HG03571 (cell line): ENCODE measurements around the gene CFAP46.
"Not testable (repeated sequence)": the region's sequence is repeated elsewhere in the genome, so short reads cannot be mapped to it uniquely, and the experiment has no call there.

Experiments used
- ATAC-seq: cut with Tn5 transposase; IDR thresholded peaks from one replicate; pipeline ENCODE4 v1.9.1; 2021; ENCODE audit not compliant: unreplicated experiment

CFAP46 gene

DNA sequence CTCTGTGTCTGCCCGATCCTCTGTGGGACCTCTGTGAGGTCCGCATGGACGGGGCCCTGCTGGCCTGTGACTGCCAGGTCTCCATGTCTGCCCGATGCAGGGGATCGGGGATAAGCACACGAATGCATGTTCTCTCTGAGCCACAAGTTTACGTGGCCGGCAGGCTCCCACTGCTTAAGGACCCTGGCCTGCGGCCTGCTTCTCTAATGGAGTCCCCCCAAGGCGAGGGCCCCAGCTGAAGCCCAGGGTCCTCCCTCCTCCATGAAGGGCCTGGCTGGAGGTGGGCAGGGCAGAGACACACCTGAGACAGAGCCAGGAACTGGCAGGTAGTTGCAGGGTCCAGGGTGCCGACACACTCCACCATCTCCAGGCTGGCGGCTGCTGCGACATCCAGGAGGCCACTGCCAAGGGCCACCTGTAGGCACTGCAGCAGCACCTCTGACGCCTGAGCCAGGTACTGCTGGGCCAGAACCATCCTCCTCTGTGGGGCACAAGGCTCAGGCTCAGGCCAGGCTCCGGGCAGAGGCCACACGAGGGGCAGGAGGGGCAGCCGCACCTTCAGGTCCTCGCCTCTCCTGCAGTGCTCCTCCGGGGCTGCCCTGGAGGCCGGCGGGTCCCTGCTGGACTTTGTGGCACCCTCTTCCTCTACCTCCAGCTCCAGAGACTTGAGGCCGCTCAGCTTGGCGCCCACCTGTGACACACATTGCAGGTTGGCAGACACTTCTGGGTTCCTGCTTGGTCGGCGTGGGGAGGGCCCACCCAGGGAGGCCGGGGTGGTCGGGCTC lies 95.5 kb downstream of the CFAP46 start:
- ATAC-seq, result no peak

DNA sequence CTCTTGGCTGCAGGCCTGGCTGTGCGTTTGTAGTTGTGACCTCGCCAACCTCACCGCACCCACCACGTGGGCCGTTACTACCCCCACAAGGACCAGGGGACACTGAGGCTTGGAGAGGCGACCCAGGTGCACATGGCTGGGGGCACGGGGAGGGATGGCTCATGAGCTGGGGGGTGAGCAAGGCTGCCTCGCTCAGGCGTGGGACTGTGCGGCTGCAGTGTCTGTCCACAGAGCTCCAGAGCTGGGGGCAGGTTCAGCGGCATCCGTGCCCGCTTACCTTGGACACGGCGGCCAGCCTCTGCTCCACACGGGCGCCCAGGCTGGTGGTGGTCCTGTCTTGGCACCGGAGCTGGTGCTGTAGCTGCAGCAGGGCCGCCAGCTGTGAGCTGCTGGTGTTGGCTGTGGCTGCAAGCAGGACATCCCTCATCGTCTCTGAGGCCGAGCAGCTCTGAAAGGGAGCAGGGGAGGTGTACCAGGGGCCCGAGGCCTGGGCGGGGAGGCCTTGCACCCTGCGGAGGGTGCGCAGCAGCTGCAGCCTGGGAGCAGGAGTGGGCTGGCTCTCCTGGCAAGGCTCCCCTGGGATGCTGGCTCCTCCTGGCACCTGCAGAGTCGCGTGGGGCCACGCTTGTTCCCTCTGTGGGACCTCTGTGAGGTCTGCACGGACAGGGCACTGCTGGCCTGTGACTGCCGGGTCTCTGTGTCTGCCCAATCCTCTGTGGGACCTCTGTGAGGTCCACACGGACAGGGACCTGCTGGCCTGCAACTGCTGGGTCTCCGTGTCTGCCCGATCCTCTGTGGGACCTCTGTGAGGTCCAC lies 96.4 kb downstream of the CFAP46 start:
- no peak for ATAC-seq

DNA sequence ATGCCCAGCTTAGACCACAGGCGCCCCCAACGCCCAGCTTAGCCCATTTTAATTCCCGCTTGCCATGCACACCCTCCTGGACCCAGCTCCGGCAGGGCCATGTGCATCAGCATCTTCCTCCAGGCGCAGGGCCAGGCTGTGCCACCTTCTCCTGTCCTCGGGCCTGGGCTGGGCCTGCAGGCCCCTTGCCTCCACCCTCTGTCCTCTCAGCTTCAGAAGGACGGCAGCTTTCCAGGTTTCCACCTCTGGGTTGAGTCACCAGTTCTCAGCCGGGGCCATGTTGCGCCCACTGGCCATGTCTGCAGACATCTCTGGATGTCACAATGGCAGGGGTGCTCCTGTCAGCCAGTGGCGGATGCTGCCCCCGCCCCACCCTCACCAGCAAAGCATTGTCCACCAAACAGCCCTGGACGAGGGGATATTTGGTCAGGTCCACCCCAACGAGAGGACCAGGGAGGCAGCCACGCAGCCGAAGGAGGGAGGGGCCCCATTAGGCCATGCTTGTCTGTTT lies 97.3 kb downstream of the CFAP46 start:
- no peak for ATAC-seq

DNA sequence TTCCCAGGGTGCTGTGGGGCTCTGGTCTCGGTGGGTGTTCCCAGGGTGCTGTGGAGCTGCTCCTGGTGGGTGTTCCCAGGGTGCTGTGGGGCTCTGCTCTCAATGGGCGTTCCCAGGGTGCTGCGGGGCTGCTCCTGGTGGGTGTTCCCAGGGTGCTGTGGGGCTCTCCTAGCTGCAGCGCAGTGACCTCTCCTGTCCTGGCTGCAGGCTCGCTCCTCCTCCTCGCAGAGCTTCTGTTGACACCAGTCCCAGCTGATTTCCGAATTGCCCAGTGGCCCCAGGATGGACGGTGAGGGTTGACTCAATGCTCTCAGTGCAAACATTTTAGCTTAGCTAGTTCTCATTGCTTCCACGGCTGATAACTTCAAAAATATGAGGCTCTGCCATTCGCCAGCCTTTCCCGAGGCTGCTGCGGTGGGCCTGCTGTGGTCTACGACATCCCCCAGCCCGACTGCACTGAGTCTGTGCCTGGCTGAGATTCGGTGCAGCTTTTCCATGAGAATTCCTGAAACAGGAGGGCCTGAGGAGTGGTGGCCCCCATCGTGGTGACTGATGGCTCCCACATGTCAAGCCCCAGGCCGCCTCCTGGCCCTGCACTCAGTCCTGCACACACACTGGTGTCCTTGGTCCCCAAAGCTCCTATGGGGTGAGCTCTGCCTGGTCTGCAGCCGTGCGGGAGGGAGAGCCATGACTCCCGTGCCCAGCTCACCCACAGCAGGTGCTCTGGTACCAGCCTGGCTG lies 98.1 kb downstream of the CFAP46 start:
- ATAC-seq, result no peak

DNA sequence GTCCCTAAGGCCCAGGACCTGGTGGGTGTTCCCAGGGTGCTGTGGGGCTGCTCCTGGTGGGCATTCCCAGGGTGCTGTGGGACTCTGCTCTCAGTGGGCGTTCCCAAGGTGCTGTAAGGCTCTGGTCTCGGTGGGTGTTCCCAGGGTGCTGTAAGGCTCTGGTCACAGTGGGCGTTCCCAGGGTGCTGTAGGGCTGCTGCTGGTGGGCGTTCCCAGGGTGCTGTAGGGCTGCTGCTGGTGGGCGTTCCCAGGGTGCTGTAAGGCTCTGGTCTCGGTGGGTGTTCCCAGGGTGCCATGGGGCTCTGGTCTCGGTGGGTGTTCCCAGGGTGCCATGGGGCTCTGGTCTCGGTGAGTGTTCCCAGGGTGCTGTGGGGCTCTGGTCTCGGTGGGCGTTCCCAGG lies 99.1 kb downstream of the CFAP46 start:
- not testable (repeated sequence) for ATAC-seq

DNA sequence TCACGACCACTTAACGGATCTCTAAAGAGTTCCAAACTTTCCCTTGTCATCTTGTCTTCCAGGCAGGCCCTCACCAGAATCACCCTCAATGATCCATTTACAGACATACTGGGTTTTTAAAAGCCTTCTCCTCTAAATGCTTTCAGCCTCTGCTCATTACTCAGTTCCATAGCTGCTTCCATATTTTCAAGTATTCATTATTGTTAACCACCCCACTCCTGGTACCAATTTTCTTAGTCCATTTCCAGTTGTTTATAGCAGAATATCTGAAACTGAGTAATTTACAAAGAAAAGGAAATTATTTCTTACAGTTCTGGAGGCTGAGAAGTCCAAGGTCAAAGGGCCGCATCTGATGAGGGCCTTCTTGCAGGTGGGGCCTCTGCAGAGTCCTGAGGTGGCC lies 100.0 kb downstream of the CFAP46 start:
- no peak for ATAC-seq

DNA sequence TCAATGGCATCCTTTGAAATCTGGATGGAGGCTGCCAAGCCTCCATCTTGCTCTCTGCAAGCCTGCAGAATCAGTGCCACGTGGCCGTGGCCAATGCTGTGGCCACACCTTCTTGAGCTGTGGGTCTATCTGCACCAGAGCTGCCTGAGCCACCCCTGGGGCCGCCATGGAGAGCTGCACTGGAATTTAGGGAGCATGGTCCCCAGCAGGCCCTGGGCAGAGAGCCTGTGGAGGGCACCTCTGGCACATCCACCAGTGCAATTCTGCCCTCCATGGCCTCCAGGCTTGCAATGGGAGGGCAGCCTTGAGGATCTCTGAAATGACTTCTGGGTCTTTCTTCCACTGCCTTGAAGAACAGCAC lies 100.8 kb downstream of the CFAP46 start:
- no peak for ATAC-seq

DNA sequence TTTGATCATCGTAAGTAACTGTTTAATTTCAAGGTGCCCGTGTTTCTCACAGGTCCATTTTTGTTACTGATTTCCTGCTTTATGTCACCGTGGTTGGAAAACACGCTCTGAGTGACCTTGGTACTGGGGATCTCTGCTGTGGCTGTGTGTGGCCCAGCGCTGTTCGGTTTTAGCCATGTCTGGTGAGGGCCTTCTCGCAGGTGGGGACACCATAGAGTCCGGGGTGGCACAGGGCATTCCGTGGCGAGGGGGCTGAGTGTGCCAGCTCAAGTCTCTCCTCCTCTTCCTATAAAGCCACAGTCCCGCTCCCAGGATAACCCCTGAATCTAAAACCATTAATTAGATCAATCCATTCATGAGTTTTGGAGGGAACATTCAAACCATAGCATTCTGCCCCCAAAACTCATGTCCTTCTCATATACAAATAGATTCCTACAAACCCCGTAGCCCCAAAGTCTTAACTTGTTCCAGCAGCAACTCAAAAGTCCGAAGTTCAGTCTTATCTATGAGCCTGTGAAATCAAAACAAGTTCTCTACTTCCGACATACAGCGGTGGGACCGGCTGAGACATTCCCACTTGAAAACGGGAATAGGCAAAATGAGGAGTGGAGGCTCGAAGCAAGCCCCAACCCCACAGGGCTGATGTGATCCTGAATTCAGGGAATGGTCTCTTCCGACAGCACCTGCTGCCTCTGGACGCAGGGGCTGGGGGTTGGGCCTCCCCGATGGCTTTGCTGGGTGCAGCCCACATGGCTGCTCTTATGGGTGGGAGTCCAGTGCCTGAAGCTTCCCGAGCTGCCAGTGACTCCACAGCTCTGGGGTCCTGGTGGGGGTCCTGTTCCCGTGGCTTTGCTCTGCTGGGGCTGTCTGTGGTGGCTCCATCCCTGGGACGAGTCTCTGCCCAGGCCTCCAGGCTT lies 101.4 kb downstream of the CFAP46 start:
- no peak for ATAC-seq

DNA sequence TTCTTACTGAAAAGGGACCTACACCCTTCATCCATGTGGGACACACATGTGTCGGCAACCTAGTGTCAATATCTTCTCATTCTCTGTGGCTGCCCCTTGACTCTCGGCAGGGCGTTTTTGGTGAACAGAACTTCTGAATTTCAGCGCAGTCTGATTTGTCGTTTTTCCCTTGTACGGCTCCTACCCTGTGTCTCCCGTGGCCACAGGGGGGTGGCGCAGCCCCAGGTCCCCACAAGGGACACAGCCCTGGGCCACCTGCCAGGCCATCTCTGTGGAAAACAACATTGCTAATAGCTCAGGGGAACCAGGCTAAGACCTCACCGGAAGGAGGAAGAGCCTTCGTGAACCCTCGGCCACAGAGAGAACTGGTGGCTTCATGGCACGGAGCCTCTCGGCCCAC lies 103.3 kb downstream of the CFAP46 start:
- no peak for ATAC-seq

DNA sequence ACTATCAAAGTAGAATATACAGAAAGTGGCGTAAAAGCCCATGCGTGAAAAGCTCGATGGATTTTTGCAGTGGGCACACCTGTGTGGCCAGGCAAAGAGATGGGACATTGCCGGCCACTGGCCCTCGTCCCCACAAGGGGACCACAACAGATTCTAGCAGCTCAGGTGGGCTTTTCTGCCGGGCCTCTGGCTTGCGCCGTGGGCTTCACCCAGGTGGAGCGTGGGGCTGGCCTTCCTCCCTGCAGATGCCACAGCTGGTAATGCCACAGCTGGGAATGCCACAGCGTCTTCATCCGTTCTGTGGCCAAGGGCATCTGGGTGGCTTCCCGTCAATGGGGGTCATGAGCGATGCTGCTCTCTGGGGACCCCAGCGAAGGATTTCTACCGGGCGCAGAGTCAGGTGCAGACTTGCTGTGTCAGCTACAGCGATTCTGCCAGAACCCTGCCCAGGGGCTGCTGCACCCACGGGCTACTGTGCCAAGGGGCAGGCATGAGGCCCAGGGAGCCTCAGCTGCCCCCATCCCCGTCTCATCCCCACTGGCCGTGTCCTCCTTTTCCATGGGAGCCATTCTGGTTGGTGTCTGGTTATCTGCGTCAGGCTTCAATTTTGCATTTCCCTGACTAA lies 103.9 kb downstream of the CFAP46 start:
- ATAC-seq, result no peak

DNA sequence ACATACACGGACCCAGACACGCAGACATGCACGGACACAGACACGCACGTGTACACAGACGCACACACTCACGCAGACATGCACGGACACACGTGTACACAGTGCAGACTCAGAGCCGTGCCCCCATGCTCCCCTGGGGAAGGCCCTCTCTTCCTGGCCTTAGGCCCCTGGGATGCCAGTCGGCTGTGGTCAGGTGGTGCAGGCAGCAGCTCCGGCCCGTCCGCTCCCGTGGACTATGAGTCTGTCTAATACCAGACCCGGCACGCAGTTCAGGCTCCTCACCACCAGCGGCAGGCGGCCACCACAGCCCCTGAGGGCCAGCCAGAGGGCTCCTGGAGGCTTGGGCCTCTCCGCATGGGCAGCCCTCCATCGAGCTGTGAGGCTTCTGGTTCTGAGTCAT lies 104.5 kb downstream of the CFAP46 start:
- ATAC-seq, result no peak

DNA sequence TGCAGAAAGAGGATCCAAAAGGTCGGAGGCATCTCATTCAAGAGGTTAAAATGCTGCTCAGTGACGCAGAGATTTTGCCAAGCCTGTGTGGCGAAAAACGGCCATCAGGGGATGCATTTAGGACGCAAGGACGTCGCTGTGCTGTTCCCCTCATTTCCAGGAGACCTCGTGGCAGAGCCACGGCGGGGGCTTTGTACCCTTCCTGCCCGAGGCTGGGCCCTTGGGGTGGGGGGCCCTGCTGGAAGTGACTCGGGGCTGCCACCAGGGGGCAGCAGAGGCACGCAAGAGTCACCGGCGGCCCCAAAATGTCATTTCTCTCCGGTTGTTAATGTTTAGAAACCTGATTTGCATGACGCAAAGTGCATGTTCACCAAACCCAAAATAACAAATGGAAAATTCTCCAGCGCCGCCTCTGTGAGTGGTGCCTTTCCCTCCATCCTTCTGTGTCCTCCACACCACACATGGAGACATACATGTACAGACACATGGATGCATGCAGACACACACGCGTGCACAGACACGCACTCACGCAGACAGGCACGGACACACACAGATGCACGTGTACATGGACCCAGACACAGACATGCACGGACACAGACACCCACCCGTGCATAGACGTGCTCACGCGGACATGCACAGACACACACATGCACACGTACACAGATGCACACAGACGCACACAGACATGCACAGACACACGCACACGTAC lies 105.4 kb downstream of the CFAP46 start:
- ATAC-seq, result no peak

DNA sequence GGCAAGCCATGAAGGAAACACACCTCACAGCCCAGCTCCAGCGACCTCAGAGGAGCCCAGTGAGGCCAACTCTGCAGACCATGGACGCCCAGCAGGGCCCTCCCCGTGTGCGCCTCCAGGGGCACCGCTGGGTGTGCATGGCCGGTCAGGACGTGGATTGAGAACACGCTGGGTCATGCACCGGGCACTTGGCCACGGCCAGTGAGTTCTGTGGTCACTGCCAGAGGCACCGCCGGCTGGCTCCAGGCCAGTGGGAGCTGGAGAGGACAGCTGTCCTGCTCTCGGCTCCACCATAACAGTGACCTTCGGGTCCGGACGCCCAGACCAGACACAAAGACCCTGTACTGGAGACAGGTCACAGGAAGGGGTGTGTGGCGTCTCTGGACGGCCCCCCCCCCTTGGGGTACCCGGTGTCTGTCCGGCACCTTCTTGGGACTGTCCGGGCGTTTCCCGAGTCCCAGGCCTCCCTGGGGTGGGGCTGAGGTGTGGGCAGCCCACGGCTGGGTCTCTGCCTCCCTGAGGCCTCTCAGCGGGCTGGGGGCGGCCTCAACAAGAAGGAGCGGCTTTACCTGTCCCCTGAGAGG lies 106.0 kb downstream of the CFAP46 start:
- no peak for ATAC-seq

DNA sequence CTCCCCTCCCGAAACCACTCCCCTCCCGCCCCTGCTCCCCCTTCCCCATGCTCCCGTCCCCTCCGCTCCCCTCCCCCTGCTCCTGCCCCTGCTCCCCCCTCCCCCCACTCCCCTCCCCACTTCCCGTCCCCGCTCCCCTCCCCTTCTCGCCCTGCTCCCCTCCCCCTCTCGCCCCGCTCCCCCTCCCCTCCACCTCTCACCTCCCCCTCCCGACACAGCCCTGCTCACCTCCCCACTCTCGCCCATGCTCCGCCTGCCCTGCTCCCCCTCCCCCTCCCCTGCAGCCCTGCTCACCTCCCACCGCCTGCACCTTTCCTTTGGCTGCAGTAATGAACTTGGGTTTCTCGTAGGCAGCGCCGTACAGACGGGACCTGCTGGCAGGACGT lies 106.5 kb downstream of the CFAP46 start:
- ATAC-seq, result no peak

DNA sequence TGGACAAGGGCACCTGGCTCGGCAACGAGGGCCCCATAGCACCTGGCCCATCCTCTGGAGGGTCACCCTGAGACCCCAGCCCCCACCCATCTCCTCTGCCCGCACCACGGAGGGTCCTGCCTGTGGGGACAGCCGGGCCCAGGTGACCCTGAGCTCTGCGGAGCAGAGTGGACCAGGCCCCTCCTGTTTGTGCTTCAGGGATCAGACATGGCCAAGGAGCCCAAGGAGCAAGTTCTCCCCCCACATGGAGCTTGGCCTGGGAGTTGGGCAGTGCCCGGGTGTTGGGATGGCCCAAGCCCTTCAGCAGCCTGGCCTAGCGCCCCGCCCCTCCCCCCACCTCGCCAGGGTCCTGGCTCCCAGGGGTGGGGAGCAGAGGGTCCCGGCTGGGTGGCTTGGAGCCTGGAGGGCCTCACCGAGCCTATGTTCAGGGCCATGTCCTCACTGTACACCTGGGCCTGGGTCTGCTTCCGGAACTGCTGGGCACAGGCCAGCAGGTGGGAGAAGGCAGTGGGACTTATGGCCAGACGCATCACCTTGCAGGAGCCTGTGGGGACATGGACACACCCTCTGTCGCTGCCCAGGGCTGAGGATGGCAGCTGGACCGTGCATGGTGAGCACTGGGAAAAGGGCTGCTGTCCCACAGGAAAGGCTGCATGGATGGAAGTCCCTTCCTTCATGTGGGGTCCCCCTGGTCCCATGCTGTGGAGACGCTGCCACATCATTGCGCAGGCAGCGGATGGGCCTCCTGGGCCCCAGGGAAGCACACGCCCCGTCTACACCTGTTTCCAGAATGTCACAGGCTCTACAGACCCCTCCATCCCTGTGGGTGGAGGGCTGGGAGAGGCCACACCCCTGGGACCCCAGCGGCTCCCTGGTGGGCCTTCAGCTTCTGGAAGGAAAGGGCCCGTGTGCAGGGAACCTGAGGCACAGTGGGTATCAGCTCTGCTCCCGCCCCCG lies 107.2 kb downstream of the CFAP46 start:
- no peak for ATAC-seq

DNA sequence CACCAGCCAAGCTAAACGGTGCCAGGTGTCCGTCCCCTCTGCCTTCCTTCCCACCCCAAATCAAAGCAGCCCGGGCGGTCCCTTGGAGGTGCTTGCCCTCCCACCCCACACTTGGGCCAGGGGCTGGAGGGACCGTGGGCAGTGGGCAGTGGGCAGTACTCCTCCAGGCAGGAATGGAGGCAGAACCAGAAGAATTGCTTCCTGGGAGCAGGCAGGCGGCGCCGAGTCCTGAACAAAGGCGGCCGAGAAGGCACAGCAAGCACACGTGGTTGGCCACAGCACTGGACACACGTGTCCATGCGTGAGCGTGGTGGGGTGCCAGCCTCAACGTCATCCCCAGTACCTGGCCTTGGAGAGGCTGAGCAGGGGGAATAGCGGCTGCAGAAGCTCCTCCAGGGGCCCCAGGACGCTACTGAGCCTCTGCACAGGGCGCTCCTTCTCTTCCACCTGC lies 108.0 kb downstream of the CFAP46 start:
- no peak for ATAC-seq

DNA sequence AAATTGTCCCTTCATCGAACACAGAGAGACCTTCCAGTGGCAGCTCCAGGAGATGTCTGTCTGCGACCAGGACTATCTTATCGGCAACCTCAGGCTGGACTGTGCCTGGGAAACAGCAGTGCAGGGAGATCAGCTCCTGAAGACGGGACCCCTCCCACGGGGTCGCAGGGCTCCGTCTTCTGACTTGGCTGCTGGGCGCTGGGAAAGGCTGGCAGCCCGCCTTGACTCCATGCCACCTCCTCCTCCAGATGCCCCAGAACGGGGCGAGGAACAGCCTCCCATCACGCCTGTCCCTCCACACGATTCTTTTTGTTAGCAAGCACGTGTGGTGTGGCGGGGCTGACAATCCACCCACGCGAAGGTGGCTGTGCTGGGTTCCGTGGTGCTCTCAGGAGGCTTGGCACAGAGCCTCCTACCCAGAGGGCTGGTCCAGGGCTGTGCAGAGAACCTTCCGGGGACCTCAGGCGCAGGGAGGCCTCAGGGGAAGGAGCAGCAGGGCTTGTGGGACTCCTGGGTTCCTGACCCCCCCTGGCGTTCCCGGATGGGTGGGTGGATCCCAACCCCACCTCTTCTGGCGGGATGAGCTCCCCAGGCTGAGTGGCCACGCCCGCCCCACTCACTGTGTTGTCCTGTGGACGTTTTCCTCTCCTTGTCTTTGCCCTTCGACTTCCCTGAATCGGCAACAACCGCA lies 108.8 kb downstream of the CFAP46 start:
- no peak for ATAC-seq
